HepG2 (cell line): ENCODE data around the gene SCGB2B2. TPM values are rescaled to one million over a fixed set of nuclear protein-coding genes. Genes with fewer than 3 reads are reported as not detected.

Source experiments
- ATAC-seq: fragments of 200-7000 bp; cut with Tn5 transposase; 3 replicates; pipeline ENCODE4 v1.9.1; 2020; ENCODE audit warnings: mild to moderate bottlenecking, moderate library complexity
- BruUV-seq: library from RNA; stranded (reverse); fragments of 400-500 nt; replicated peaks from 2 replicates; lab custom pipeline; 2021; lab: Mats Ljungman, UMichigan
- CTCF ChIA-PET: fragments of 300-600 bp; formaldehyde crosslinking; extraction: SDS; loops from one replicate; lab custom pipeline; 2021; ENCODE audit warnings: low total read pairs, inconsistent platforms, low intra/inter-chr PET ratio; lab: Yijun Ruan, JAX
- POLR2A ChIA-PET: fragments of 350-600 bp; sonication (Branson Sonifier 250); formaldehyde crosslinking; loops from one replicate; lab custom pipeline; 2020; ENCODE audit warnings: antibody characterized with exemption, inconsistent platforms; lab: Yijun Ruan, JAX
- DNase-seq: peaks from one replicate; pipeline ENCODE4 v3.0.0-alpha.2; 2015; ENCODE audit warnings: low spot score
- FAIRE-seq: peaks from 3 replicates; lab custom pipeline; 2011; peaks lifted over from hg19 to GRCh38; lab: Jason Lieb, UNC
- H2AFZ ChIP-seq: one replicate; pipeline ENCODE4 v1.6.1; 2011; ENCODE audit warnings: low read length, inconsistent platforms
- H3K27ac ChIP-seq: fragments of 300-600 bp; 3 replicates; pipeline ENCODE4 v1.8.0; 2011; ENCODE audit warnings: mixed run types, mild to moderate bottlenecking, mixed read lengths, low read length, inconsistent platforms; ENCODE audit not compliant: insufficient read depth; ENCODE audit errors: extremely low read length
- H3K27me3 ChIP-seq, 2 experiments: fragments of 200-600 bp in 1 of 2; 2 replicates in 1 of 2; 3 replicates in 1 of 2; pipeline versions ENCODE4 v1.6.0 to v1.8.0; 2011; ENCODE audit warnings: low read length in 2 of 2, mild to moderate bottlenecking in 2 of 2, moderate library complexity in 2 of 2, inconsistent platforms in 1 of 2; ENCODE audit not compliant: insufficient read depth in 2 of 2, control insufficient read depth in 1 of 2
- H3K36me3 ChIP-seq, 2 experiments: fragments of 200-600 bp in 1 of 2; replicated peaks in 1 of 2; 2 replicates in 1 of 2; 3 replicates in 1 of 2; pipeline versions ENCODE4 v1.5.1 to v1.8.0; 2011; ENCODE audit warnings: low read length in 2 of 2, inconsistent platforms in 1 of 2; ENCODE audit not compliant: insufficient read depth in 2 of 2, control insufficient read depth in 1 of 2
- H3K4me1 ChIP-seq: 2 replicates; pipeline ENCODE4 v1.5.1; 2012; ENCODE audit warnings: low read length, inconsistent platforms; ENCODE audit not compliant: insufficient read depth
- H3K4me2 ChIP-seq: 2 replicates; pipeline ENCODE4 v1.6.0; 2011; ENCODE audit warnings: low read depth, low read length, inconsistent platforms
- H3K4me3 ChIP-seq, 3 experiments: fragments of 200-600 bp in 1 of 3; sonication (generic), shearing (Covaris generic) in 1 of 3; replicated peaks in 1 of 3; 2 replicates each; pipeline ENCODE4 v1.5.1; 2011 to 2016; ENCODE audit warnings: low read length in 3 of 3, inconsistent platforms in 2 of 3, low read depth in 2 of 3, mild to moderate bottlenecking in 2 of 3, control low read depth in 1 of 3, mixed read lengths in 1 of 3; ENCODE audit not compliant: insufficient read depth in 1 of 3
- H3K79me2 ChIP-seq: one replicate; pipeline ENCODE4 v1.6.1; 2011; ENCODE audit warnings: low read length, inconsistent platforms; ENCODE audit not compliant: insufficient read depth
- H3K9ac ChIP-seq: 2 replicates; pipeline ENCODE4 v1.6.0; 2011; ENCODE audit warnings: mild to moderate bottlenecking, low read depth, low read length, inconsistent platforms; ENCODE audit not compliant: insufficient read depth
- H3K9me3 ChIP-seq: 2 replicates; pipeline ENCODE4 v1.5.1; 2012; ENCODE audit warnings: mild to moderate bottlenecking, low read length
- H4K20me1 ChIP-seq: 2 replicates; pipeline ENCODE4 v1.6.0; 2011; ENCODE audit warnings: inconsistent platforms, mild to moderate bottlenecking, low read length, moderate library complexity; ENCODE audit not compliant: insufficient read depth
- CC2D1A ChIP-seq: sonication (generic); formaldehyde crosslinking; IDR thresholded peaks from 2 replicates; pipeline ENCODE4 v1.8.1; 2023; ENCODE audit warnings: mild to moderate bottlenecking, missing genetic modification reagents
- CERS6 ChIP-seq: sonication (generic); formaldehyde crosslinking; IDR thresholded peaks from 2 replicates; pipeline ENCODE4 v1.5.0; 2020; ENCODE audit warnings: missing genetic modification reagents
- DMAP1 ChIP-seq: IDR thresholded peaks from 2 replicates; pipeline ENCODE4 v1.6.1; 2016
- IKZF4 ChIP-seq: sonication (generic); formaldehyde crosslinking; IDR thresholded peaks from 2 replicates; pipeline ENCODE4 v1.5.1; 2020; ENCODE audit warnings: borderline replicate concordance, mild to moderate bottlenecking, low read depth, missing genetic modification reagents; ENCODE audit errors: not compliant biosample characterization
- MEF2D ChIP-seq: sonication (generic); formaldehyde crosslinking; IDR thresholded peaks from 2 replicates; pipeline ENCODE4 v1.5.1; 2020; ENCODE audit warnings: mild to moderate bottlenecking, missing genetic modification reagents
- NRL ChIP-seq: sonication (generic); formaldehyde crosslinking; IDR thresholded peaks from 2 replicates; pipeline ENCODE4 v1.5.0; 2020; ENCODE audit warnings: missing genetic modification reagents, mild to moderate bottlenecking, moderate library complexity, borderline replicate concordance
- TCF12 ChIP-seq, 2 experiments: fragments of 450-650 bp in 1 of 2; sonication (generic) in 1 of 2; formaldehyde crosslinking in 1 of 2; IDR thresholded peaks; 2 replicates each; pipeline versions ENCODE4 v1.6.1 to v1.8.0; 2017 to 2022; ENCODE audit warnings: antibody characterized with exemption in 1 of 2, mild to moderate bottlenecking in 1 of 2, missing genetic modification reagents in 1 of 2, moderate library complexity in 1 of 2
- ZBTB3 ChIP-seq: sonication (generic); formaldehyde crosslinking; IDR thresholded peaks from 2 replicates; pipeline ENCODE4 v1.4.0; 2020; ENCODE audit warnings: low read depth, mild to moderate bottlenecking, moderate library complexity, missing genetic modification reagents, borderline replicate concordance
- ZC3H13 ChIP-seq: sonication (generic); formaldehyde crosslinking; IDR thresholded peaks from 2 replicates; pipeline ENCODE4 v1.8.1; 2023; ENCODE audit warnings: mild to moderate bottlenecking, missing genetic modification reagents, moderate library complexity
- ZMYM2 ChIP-seq: sonication (generic); formaldehyde crosslinking; IDR thresholded peaks from 2 replicates; pipeline ENCODE4 v1.8.0; 2022; ENCODE audit warnings: mild to moderate bottlenecking, missing genetic modification reagents
- ZNF841 ChIP-seq: sonication (generic); formaldehyde crosslinking; IDR thresholded peaks from 2 replicates; pipeline ENCODE4 v1.8.1; 2023; ENCODE audit warnings: missing genetic modification reagents, borderline replicate concordance
- WGBS: methylation state at CpG from one replicate; pipeline ENCODE4 v1.1.6; 2017; ENCODE audit warnings: low lambda C conversion rate; 5-methylcytosine and 5-hydroxymethylcytosine counted together
- in situ Hi-C: cut with HindIII; loops from 2 replicates; pipeline ENCODE4 v1.10.0; 2017; ENCODE audit warnings: low pct_unique_long_range_greater_than_20kb; ENCODE audit not compliant: extremely low pct_ligation_motif_present
- intact Hi-C: fragments of 100-400 bp; cut with micrococcal nuclease; formaldehyde crosslinking; loops from one replicate; pipeline ENCODE4 v1.10.0; 2022; ENCODE audit not compliant: unreplicated experiment
- polyA plus RNA-seq, 8 experiments: library from polyadenylated mRNA; depleted of rRNA in 3 of 8; stranded (reverse) in 7 of 8; unstranded in 1 of 8; fragments of >200 nt; fragmentation: Illumina TruSeq in 4 of 8; extraction: Trizol in 4 of 8; gene quantifications; 2 replicates each; pipeline versions ENCODE4 v1.2.1 to v1.2.3, GENCODE V29; 2011 to 2016; ENCODE audit warnings: low read depth in 4 of 8, missing spikeins in 1 of 8, mixed read lengths in 1 of 8; ENCODE audit not compliant: insufficient read depth in 1 of 8
- total RNA-seq, 5 experiments: library from RNA; depleted of rRNA; stranded (reverse); fragments of >200 nt; fragmentation: Illumina TruSeq; extraction: Trizol; gene quantifications; 2 replicates each; pipeline ENCODE4 v1.2.3, GENCODE V29; 2016; ENCODE audit warnings: low read depth in 1 of 5
- TF ChIP-seq, protein P1 (sequence below): sonication (generic); formaldehyde crosslinking; IDR thresholded peaks from 2 replicates; pipeline ENCODE4 v1.5.0; 2020; ENCODE audit warnings: missing genetic modification reagents, mild to moderate bottlenecking, borderline replicate concordance

The SCGB2B2 gene
- total and polyA plus RNA-seq, 2 of the 13 experiments (the other 11 are each of a cell fraction or from before 2014, with no cell fraction given) = 0.03 TPM; not detected in 1

DNA sequence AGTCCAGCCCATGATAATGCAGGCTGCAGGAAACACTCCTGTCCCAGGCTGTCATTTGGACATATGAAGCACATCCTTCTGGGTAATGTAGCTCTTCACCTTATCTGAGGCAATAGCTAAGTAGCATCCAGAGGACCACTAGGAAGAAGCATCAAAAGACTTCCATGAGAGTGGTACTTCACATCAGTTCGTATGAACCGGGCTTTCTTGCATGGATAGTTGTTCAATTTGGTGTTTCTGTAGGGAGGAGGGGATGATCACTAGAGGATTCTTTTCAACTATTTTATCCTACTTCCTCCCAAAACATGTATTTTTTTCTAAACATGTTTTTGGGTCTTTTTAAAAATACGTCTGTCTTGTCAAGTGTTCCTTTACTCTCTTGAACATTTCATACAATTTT, 13.4 kb upstream of the SCGB2B2 start (continued):
- TF ChIP-seq CERS6 (no peak), ZC3H13 (CRISPR knock-in tag) (no peak), ZNF841 (CRISPR knock-in tag) (no peak)

DNA sequence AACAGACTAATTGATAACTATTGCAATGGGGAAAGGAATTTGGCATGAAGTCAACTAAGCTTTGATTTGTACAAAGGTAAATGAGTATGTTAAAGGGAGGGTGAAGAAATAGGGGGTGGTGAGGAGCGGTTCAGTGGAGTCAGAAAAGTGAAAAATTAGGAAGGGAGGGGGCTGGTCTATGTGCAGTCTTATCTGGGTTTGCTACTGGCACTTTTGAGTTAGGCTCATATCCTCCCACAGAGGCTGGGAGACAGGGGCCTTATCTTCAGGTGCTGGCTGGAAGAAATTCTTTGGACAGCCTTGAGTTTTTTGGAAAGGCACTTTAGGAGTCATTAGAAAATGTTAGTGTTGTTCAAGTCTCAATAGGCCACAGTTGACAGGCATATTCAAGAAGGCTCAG, 11.6 kb upstream of the SCGB2B2 start:
- DNase-seq (no peak), ATAC-seq (no peak), FAIRE-seq (no peak)
- H3K4me3 ChIP-seq = no peak overlapping the region
- H3K4me1 ChIP-seq = peaks cover 13% of the 10 kb centered on the region
- no peaks in the 10 kb centered on the region for H3K79me2 ChIP-seq
- ChIA-PET POLR2A (no interaction called here), CTCF (no interaction called here)
- intact Hi-C loops = no loop called here
- TF ChIP-seq CC2D1A (no peak), IKZF4 (CRISPR knock-in tag) (no peak), NRL (CRISPR knock-in tag) (no peak), DMAP1 (no peak), ZMYM2 (CRISPR knock-in tag) (no peak), MEF2D (no peak), ZBTB3 (CRISPR knock-in tag) (no peak), TCF12 (IDR thresholded peaks at IDR 0.05) (no peak), TCF12 (CRISPR knock-in tag; IDR thresholded peaks at IDR 0.05) (no peak)
- TF ChIP-seq, protein P1, sequence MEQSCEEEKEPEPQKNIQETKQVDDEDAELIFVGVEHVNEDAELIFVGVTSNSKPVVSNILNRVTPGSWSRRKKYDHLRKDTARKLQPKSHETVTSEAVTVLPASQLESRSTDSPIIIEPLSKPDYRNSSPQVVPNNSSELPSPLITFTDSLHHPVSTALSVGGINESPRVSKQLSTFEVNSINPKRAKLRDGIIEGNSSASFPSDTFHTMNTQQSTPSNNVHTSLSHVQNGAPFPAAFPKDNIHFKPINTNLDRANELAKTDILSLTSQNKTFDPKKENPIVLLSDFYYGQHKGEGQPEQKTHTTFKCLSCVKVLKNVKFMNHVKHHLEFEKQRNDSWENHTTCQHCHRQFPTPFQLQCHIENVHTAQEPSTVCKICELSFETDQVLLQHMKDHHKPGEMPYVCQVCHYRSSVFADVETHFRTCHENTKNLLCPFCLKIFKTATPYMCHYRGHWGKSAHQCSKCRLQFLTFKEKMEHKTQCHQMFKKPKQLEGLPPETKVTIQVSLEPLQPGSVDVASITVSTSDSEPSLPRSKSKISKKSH (CRISPR knock-in tag) = no peak
- H3K4me2 ChIP-seq = no peak overlapping the region
- H4K20me1 ChIP-seq = no peaks in the 10 kb centered on the region
- WGBS = 3% methylated on average over 1 of the region's 1 CpG
- in situ Hi-C loops = no loop called here
- H3K27ac ChIP-seq = no peak overlapping the region
- no peak overlapping the region for H2AFZ ChIP-seq
- peaks cover 14% of the 10 kb centered on the region for H3K9me3 ChIP-seq
- no peaks in the 10 kb centered on the region for H3K36me3 ChIP-seq
- H3K27me3 ChIP-seq = no peaks in the 10 kb centered on the region; a peak in 1 of 5 replicates
- H3K9ac ChIP-seq = no peak overlapping the region
- BruUV-seq = no TSS peak
